Measurements from ENCODE around the gene MAP2.

GRCh38 chr2:209441541-209441940 lies 17.7 kb downstream of the MAP2 start:
- TF ChIP-seq CTCF (IDR thresholded peaks at IDR 0.05; ENCODE audit: low read depth, low read length, missing input control) = no peak
- TF ChIP-seq RAD21 (IDR thresholded peaks at IDR 0.05) = no peak
- no peak for TF ChIP-seq ZBTB33 (IDR thresholded peaks at IDR 0.05)
- no peak for TF ChIP-seq REST (IDR thresholded peaks at IDR 0.05)
- no peak for TF ChIP-seq EGR1 (IDR thresholded peaks at IDR 0.05; ENCODE audit: low read depth in 2 of 2)
- TF ChIP-seq HNF4A (conservative IDR thresholded peaks at IDR 0.05) = no peak
- no peak for TF ChIP-seq JUND (IDR thresholded peaks at IDR 0.05)
- TF ChIP-seq YY1 (IDR thresholded peaks at IDR 0.05) = no peak
- TF ChIP-seq FOXA1 (IDR thresholded peaks at IDR 0.05) = no peak

Data from liver (tissue), 3 donors.